Neuronal stem cell (in vitro differentiated cells): ENCODE measurements around the gene P2RX4.

Experiments
- DNase-seq: peaks from one replicate; pipeline ENCODE4 v3.0.0-alpha.2; 2013; ENCODE audit warnings: low spot score
- H2AFZ ChIP-seq: one replicate; pipeline ENCODE4 v1.6.1; 2013; ENCODE audit warnings: mild to moderate bottlenecking, low read length, inconsistent platforms
- H2AK5ac ChIP-seq: 2 replicates; pipeline ENCODE4 v1.6.1; 2013; ENCODE audit warnings: low read depth, mild to moderate bottlenecking, inconsistent platforms, low read length, moderate library complexity, mixed read lengths
- H2BK120ac ChIP-seq: 2 replicates; pipeline ENCODE4 v1.6.1; 2013; ENCODE audit warnings: low read depth, mild to moderate bottlenecking, inconsistent platforms, low read length, moderate library complexity, mixed read lengths
- H2BK12ac ChIP-seq: one replicate; pipeline ENCODE4 v1.6.1; 2013; ENCODE audit warnings: low read length, inconsistent platforms
- H2BK15ac ChIP-seq: 2 replicates; pipeline ENCODE4 v1.6.1; 2013; ENCODE audit warnings: mild to moderate bottlenecking, low read length, inconsistent platforms, mixed read lengths
- H2BK5ac ChIP-seq: one replicate; pipeline ENCODE4 v1.6.1; 2013; ENCODE audit warnings: inconsistent platforms, mild to moderate bottlenecking, low read length, moderate library complexity
- H3K14ac ChIP-seq: one replicate; pipeline ENCODE4 v1.6.1; 2013; ENCODE audit warnings: low read length, inconsistent platforms
- H3K18ac ChIP-seq: 2 replicates; pipeline ENCODE4 v1.6.1; 2013; ENCODE audit warnings: low read length, inconsistent platforms
- H3K23ac ChIP-seq: 2 replicates; pipeline ENCODE4 v1.6.1; 2013; ENCODE audit warnings: low read depth, mild to moderate bottlenecking, mixed read lengths, low read length, inconsistent platforms; ENCODE audit not compliant: poor library complexity
- H3K27ac ChIP-seq: replicated peaks from 3 replicates; pipeline ENCODE4 v1.5.1; 2013; ENCODE audit warnings: low read length, inconsistent platforms
- H3K27me3 ChIP-seq, 3 experiments: 2 replicates each; pipeline ENCODE4 v1.6.1; 2013; ENCODE audit warnings: low read length in 3 of 3, mild to moderate bottlenecking in 2 of 3, inconsistent platforms in 1 of 3, low read depth in 1 of 3, mixed read lengths in 1 of 3, moderate library complexity in 1 of 3; ENCODE audit not compliant: control insufficient read depth in 3 of 3, insufficient read depth in 3 of 3
- H3K36me3 ChIP-seq, 2 donors: replicated peaks in 1 of 2; 2 replicates each; pipeline ENCODE4 v1.6.1; 2013; ENCODE audit warnings: low read length in 2 of 2; ENCODE audit not compliant: control insufficient read depth in 2 of 2, insufficient read depth in 2 of 2
- H3K4ac ChIP-seq: 2 replicates; pipeline ENCODE4 v1.6.1; 2013; ENCODE audit warnings: inconsistent platforms, mild to moderate bottlenecking, low read length, moderate library complexity
- H3K4me1 ChIP-seq, 2 donors: 1 replicate in 1 of 2; 2 replicates in 1 of 2; pipeline ENCODE4 v1.6.1; 2013; ENCODE audit warnings: low read length in 2 of 2, low read depth in 1 of 2; ENCODE audit not compliant: control insufficient read depth in 2 of 2, insufficient read depth in 1 of 2
- H3K4me2 ChIP-seq: one replicate; pipeline ENCODE4 v1.6.1; 2013; ENCODE audit warnings: mild to moderate bottlenecking, low read length, inconsistent platforms; ENCODE audit not compliant: insufficient read depth, poor library complexity, severe bottlenecking
- H3K4me3 ChIP-seq, 2 donors: 2 replicates each; pipeline ENCODE4 v1.5.1; 2013; ENCODE audit warnings: low read length in 2 of 2, mild to moderate bottlenecking in 2 of 2, inconsistent platforms in 1 of 2, moderate library complexity in 1 of 2
- H3K79me1 ChIP-seq: one replicate; pipeline ENCODE4 v1.6.1; 2013; ENCODE audit warnings: low read depth, mild to moderate bottlenecking, inconsistent platforms, low read length, moderate library complexity
- H3K9ac ChIP-seq: one replicate; pipeline ENCODE4 v1.6.1; 2013; ENCODE audit warnings: mild to moderate bottlenecking, low read depth, low read length, inconsistent platforms; ENCODE audit not compliant: poor library complexity
- H3K9me3 ChIP-seq, 2 donors: replicated peaks in 1 of 2; 2 replicates each; pipeline versions ENCODE3 to v1.6.1; 2013; ENCODE audit warnings: low read length in 2 of 2, mild to moderate bottlenecking in 2 of 2, inconsistent platforms in 1 of 2, low read depth in 1 of 2, mixed read lengths in 1 of 2, moderate library complexity in 1 of 2; ENCODE audit not compliant: control insufficient read depth in 2 of 2, insufficient read depth in 1 of 2
- H4K8ac ChIP-seq: one replicate; pipeline ENCODE4 v1.6.1; 2013; ENCODE audit warnings: low read depth, mild to moderate bottlenecking, inconsistent platforms, low read length, moderate library complexity
- H4K91ac ChIP-seq: one replicate; pipeline ENCODE4 v1.6.1; 2013; ENCODE audit warnings: low read length, low read depth, mild to moderate bottlenecking, inconsistent platforms; ENCODE audit not compliant: poor library complexity
- WGBS, 2 donors: extraction: QIAGEN DNeasy Blood & Tissue Kit; methylation state at CpG; one replicate each; pipeline ENCODE4 v1.1.7; 2013; ENCODE audit warnings: missing lambda C conversion rate in 2 of 2, mixed read lengths in 1 of 2; ENCODE audit not compliant: insufficient read length in 2 of 2, insufficient replicate concordance in 1 of 2; ENCODE audit errors: extremely low coverage in 2 of 2; 5-methylcytosine and 5-hydroxymethylcytosine counted together

The P2RX4 gene

GRCh38 chr12:121261398-121261797 lies 51.5 kb downstream of the P2RX4 start:
- no peak overlapping the region for H2BK15ac ChIP-seq

GRCh38 chr12:121263206-121263935 lies 53.4 kb downstream of the P2RX4 start:
- no peak for DNase-seq
- Histone ChIP-seq H2AK5ac (no peak overlapping the region), H3K4ac (no peak overlapping the region), H2BK12ac (no peak overlapping the region), H3K36me3 (peaks cover 25 to 71% of the 10 kb centered on the region in 2 donors), H3K18ac (no peak overlapping the region), H3K4me2 (no peak overlapping the region), H3K27ac (no peak overlapping the region), H3K9me3 (no peaks in the 10 kb centered on the region), H2BK5ac (no peak overlapping the region), H3K4me1 (peaks cover 0 to 2% of the 10 kb centered on the region in 2 donors), H2AFZ (no peak overlapping the region), H3K9ac (peak overlapping the region; percentile 16), H3K27me3 (no peaks in the 10 kb centered on the region), H3K14ac (no peak overlapping the region), H2BK15ac (no peak overlapping the region), H4K8ac (no peak overlapping the region), H3K79me1 (no peaks in the 10 kb centered on the region), H2BK120ac (no peak overlapping the region), H3K23ac (no peak overlapping the region), H4K91ac (no peak overlapping the region), H3K4me3 (no peak overlapping the region)
- WGBS, 2 donors, result no CpG with 5 or more reads among the region's 10 CpGs

More at GRCh38 chr12:121261398-121261797, 51.5 kb downstream of the P2RX4 start:
- H3K4me1 ChIP-seq, result peaks cover 0 to 2% of the 10 kb centered on the region in 2 donors
- no peak overlapping the region for H3K14ac ChIP-seq
- no peak overlapping the region for H3K9ac ChIP-seq
- no peak overlapping the region for H4K8ac ChIP-seq
- no CpG with 5 or more reads among the region's 6 CpGs for WGBS, 2 donors
- H3K23ac ChIP-seq, result no peak overlapping the region
- H4K91ac ChIP-seq, result no peak overlapping the region
- H3K4me3 ChIP-seq, result no peak overlapping the region
- no peak overlapping the region for H2BK5ac ChIP-seq
- H3K4me2 ChIP-seq, result no peak overlapping the region
- no peak overlapping the region for H3K4ac ChIP-seq
- no peak overlapping the region for H2AFZ ChIP-seq
- no peak overlapping the region for H3K27ac ChIP-seq
- no peaks in the 10 kb centered on the region for H3K9me3 ChIP-seq
- no peak for DNase-seq
- peaks cover 24 to 69% of the 10 kb centered on the region in 2 donors for H3K36me3 ChIP-seq
- H3K79me1 ChIP-seq, result no peaks in the 10 kb centered on the region
- no peak overlapping the region for H2AK5ac ChIP-seq
- no peak overlapping the region for H3K18ac ChIP-seq
- H2BK12ac ChIP-seq, result no peak overlapping the region
- no peaks in the 10 kb centered on the region for H3K27me3 ChIP-seq
- no peak overlapping the region for H2BK120ac ChIP-seq

- Histone ChIP-seq H3K9ac (no peak overlapping the region), H3K79me1 (no peaks in the 10 kb centered on the region), H4K8ac (no peak overlapping the region), H2AFZ (no peak overlapping the region), H3K23ac (no peak overlapping the region), H3K4ac (no peak overlapping the region), H3K27ac (no peak overlapping the region), H2BK12ac (no peak overlapping the region), H3K27me3 (no peaks in the 10 kb centered on the region), H2BK15ac (no peak overlapping the region), H3K18ac (no peak overlapping the region), H4K91ac (no peak overlapping the region), H3K14ac (no peak overlapping the region), H3K4me2 (no peak overlapping the region), H2BK120ac (no peak overlapping the region), H3K4me1 (peaks cover 0 to 2% of the 10 kb centered on the region in 2 donors), H3K36me3 (peaks cover 28 to 74% of the 10 kb centered on the region in 2 donors), H2AK5ac (no peak overlapping the region), H3K9me3 (no peaks in the 10 kb centered on the region), H3K4me3 (no peak overlapping the region), H2BK5ac (no peak overlapping the region)
- no peak for DNase-seq
- no CpG with 5 or more reads among the region's 8 CpGs for WGBS, 2 donors
These were observed 54.2 kb downstream of the P2RX4 start for GRCh38 chr12:121264135-121264534.

- Histone ChIP-seq H3K18ac (no peak overlapping the region), H4K91ac (no peak overlapping the region), H2AK5ac (no peak overlapping the region), H3K4me2 (no peak overlapping the region), H3K27ac (no peak overlapping the region), H2BK120ac (no peak overlapping the region), H3K4ac (no peak overlapping the region), H3K4me3 (no peak overlapping the region), H3K4me1 (peaks cover 0 to 2% of the 10 kb centered on the region in 2 donors), H4K8ac (no peak overlapping the region), H2BK15ac (no peak overlapping the region), H3K79me1 (no peaks in the 10 kb centered on the region), H2AFZ (no peak overlapping the region), H3K9ac (no peak overlapping the region), H2BK5ac (no peak overlapping the region), H3K23ac (no peak overlapping the region), H3K14ac (no peak overlapping the region), H2BK12ac (no peak overlapping the region), H3K9me3 (no peaks in the 10 kb centered on the region), H3K36me3 (peaks cover 27 to 70% of the 10 kb centered on the region in 2 donors), H3K27me3 (no peaks in the 10 kb centered on the region)
- no peak for DNase-seq
- no CpG with 5 or more reads among the region's 10 CpGs for WGBS, 2 donors
These were observed 55.1 kb downstream of the P2RX4 start for GRCh38 chr12:121264951-121265515.
